Ishikawa (cell line): ENCODE results near the gene ZBTB20.

ENCODE experiments used
- CEBPB ChIP-seq: IDR thresholded peaks from 2 replicates; pipeline ENCODE4 v1.6.1; 2012
- CREB1 ChIP-seq: IDR thresholded peaks from 2 replicates; pipeline ENCODE4 v1.6.1; 2012; ENCODE audit warnings: low read depth
- EP300 ChIP-seq: IDR thresholded peaks from 2 replicates; pipeline ENCODE4 v1.6.1; 2012; ENCODE audit warnings: borderline replicate concordance
- FOXM1 ChIP-seq: IDR thresholded peaks from 2 replicates; pipeline ENCODE4 v1.6.1; 2012; ENCODE audit warnings: low read depth, borderline replicate concordance
- MAX ChIP-seq: IDR thresholded peaks from 2 replicates; pipeline ENCODE4 v1.6.1; 2012
- NFIC ChIP-seq: IDR thresholded peaks from 2 replicates; pipeline ENCODE4 v1.6.1; 2012
- RAD21 ChIP-seq: IDR thresholded peaks from 2 replicates; pipeline ENCODE4 v1.6.1; 2012; ENCODE audit warnings: low read depth
- TAF1 ChIP-seq: IDR thresholded peaks from 2 replicates; pipeline ENCODE4 v1.6.1; 2012; ENCODE audit warnings: low read depth, mild to moderate bottlenecking
- TCF12 ChIP-seq: IDR thresholded peaks from 2 replicates; pipeline ENCODE4 v1.6.1; 2012; ENCODE audit warnings: low read depth
- TEAD4 ChIP-seq: IDR thresholded peaks from 2 replicates; pipeline ENCODE4 v1.6.1; 2012
- USF1 ChIP-seq: IDR thresholded peaks from 2 replicates; pipeline ENCODE4 v1.6.1; 2012
- YY1 ChIP-seq: IDR thresholded peaks from 2 replicates; pipeline ENCODE4 v1.6.1; 2012; ENCODE audit warnings: low read depth
- ZBTB7A ChIP-seq: IDR thresholded peaks from 2 replicates; pipeline ENCODE4 v1.6.1; 2012; ENCODE audit warnings: low read depth
- TF ChIP-seq, protein P1 (sequence below): IDR thresholded peaks from 2 replicates; pipeline ENCODE4 v1.6.1; 2012; ENCODE audit warnings: low read depth, mild to moderate bottlenecking

DNA sequence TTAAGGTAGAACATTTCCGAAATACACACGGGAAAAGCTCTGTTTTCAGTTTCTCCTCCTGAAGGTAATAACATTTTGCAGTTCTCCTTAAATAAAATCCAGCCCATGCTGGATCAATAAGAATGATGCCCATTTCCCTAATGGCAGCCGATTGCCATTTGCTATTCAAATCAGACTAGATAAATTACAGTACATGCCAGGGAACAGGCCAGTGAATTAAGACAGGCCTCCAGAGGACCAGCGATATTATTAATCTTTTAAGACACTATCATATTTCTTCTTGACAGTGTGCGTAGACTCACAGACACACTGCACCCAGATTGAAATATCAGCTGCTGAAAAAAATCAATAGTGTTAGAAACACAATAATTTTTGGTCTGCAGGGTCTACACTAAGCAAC, 431.0 kb downstream of the ZBTB20 start:
- TF ChIP-seq YY1, result no peak
- no peak for TF ChIP-seq FOXM1
- no peak for TF ChIP-seq CREB1
- no peak for TF ChIP-seq RAD21
- no peak for TF ChIP-seq NFIC
- TF ChIP-seq MAX, result no peak
- no peak for TF ChIP-seq TAF1
- no peak for TF ChIP-seq CEBPB
- TF ChIP-seq EP300, result no peak
- TF ChIP-seq, protein P1, sequence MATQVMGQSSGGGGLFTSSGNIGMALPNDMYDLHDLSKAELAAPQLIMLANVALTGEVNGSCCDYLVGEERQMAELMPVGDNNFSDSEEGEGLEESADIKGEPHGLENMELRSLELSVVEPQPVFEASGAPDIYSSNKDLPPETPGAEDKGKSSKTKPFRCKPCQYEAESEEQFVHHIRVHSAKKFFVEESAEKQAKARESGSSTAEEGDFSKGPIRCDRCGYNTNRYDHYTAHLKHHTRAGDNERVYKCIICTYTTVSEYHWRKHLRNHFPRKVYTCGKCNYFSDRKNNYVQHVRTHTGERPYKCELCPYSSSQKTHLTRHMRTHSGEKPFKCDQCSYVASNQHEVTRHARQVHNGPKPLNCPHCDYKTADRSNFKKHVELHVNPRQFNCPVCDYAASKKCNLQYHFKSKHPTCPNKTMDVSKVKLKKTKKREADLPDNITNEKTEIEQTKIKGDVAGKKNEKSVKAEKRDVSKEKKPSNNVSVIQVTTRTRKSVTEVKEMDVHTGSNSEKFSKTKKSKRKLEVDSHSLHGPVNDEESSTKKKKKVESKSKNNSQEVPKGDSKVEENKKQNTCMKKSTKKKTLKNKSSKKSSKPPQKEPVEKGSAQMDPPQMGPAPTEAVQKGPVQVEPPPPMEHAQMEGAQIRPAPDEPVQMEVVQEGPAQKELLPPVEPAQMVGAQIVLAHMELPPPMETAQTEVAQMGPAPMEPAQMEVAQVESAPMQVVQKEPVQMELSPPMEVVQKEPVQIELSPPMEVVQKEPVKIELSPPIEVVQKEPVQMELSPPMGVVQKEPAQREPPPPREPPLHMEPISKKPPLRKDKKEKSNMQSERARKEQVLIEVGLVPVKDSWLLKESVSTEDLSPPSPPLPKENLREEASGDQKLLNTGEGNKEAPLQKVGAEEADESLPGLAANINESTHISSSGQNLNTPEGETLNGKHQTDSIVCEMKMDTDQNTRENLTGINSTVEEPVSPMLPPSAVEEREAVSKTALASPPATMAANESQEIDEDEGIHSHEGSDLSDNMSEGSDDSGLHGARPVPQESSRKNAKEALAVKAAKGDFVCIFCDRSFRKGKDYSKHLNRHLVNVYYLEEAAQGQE, result no peak
- no peak for TF ChIP-seq USF1
- TF ChIP-seq TCF12, result no peak
- no peak for TF ChIP-seq ZBTB7A
- no peak for TF ChIP-seq TEAD4
